BLaER1 (cell line): Measurements from ENCODE around the gene FBXL14.
"Not testable (repeated sequence)": the region's sequence is repeated elsewhere in the genome, so short reads cannot be mapped to it uniquely, and the experiment has no call there.

Experiments
- H3K27ac ChIP-seq: shearing (Covaris generic); formaldehyde crosslinking; 2 replicates; pipeline ENCODE4 v1.8.1; 2022
- H3K27me3 ChIP-seq: shearing (Covaris generic); formaldehyde crosslinking; 2 replicates; pipeline ENCODE4 v1.8.1; 2022
- H3K36me3 ChIP-seq: shearing (Covaris generic); formaldehyde crosslinking; 2 replicates; pipeline ENCODE4 v1.8.1; 2022
- H3K4me1 ChIP-seq: shearing (Covaris generic); formaldehyde crosslinking; 2 replicates; pipeline ENCODE4 v1.8.1; 2022
- H3K4me2 ChIP-seq: shearing (Covaris generic); formaldehyde crosslinking; 2 replicates; pipeline ENCODE4 v1.8.1; 2022
- H3K4me3 ChIP-seq: shearing (Covaris generic); formaldehyde crosslinking; 2 replicates; pipeline ENCODE4 v1.8.1; 2022
- H3K9ac ChIP-seq: shearing (Covaris generic); formaldehyde crosslinking; 2 replicates; pipeline ENCODE4 v1.8.1; 2022
- H3K9me3 ChIP-seq: shearing (Covaris generic); formaldehyde crosslinking; 2 replicates; pipeline ENCODE4 v1.8.1; 2022
- H4K20me1 ChIP-seq: shearing (Covaris generic); formaldehyde crosslinking; 2 replicates; pipeline ENCODE4 v1.8.1; 2022
- Cebpa-rat ChIP-seq: shearing (Covaris generic); IDR thresholded peaks from 2 replicates; pipeline ENCODE4 v1.8.1; 2022

The FBXL14 gene

GRCh38 chr12:1573960-1574864, 20.2 kb downstream of the FBXL14 start:
- Histone ChIP-seq H3K36me3 (no peaks in the 10 kb centered on the region), H3K27me3 (no peaks in the 10 kb centered on the region), H3K4me2 (no peak overlapping the region), H3K27ac (no peak overlapping the region), H3K9me3 (no peaks in the 10 kb centered on the region), H4K20me1 (0 out of 2 replicates have a peak, but pooled peaks cover 10% of the 10 kb centered on the region), H3K9ac (no peak overlapping the region), H3K4me3 (no peak overlapping the region), H3K4me1 (peaks cover 23% of the 10 kb centered on the region)
- TF ChIP-seq Cebpa-rat = no peak

- H4K20me1 ChIP-seq = 0 out of 2 replicates have a peak, but pooled peaks cover 10% of the 10 kb centered on the region
- H3K36me3 ChIP-seq = no peaks in the 10 kb centered on the region
- no peak overlapping the region for H3K9ac ChIP-seq
- H3K9me3 ChIP-seq = no peaks in the 10 kb centered on the region
- TF ChIP-seq Cebpa-rat = no peak
- no peak overlapping the region for H3K4me3 ChIP-seq
- H3K4me1 ChIP-seq = peaks cover 23% of the 10 kb centered on the region
- no peak overlapping the region for H3K27ac ChIP-seq
- no peak overlapping the region for H3K4me2 ChIP-seq
- no peaks in the 10 kb centered on the region for H3K27me3 ChIP-seq
Observed at GRCh38 chr12:1572731-1573130, 21.6 kb downstream of the FBXL14 start.

- no peaks in the 10 kb centered on the region for H3K27me3 ChIP-seq
- H3K4me2 ChIP-seq = no peak overlapping the region
- no peaks in the 10 kb centered on the region for H3K9me3 ChIP-seq
- no peak overlapping the region for H3K27ac ChIP-seq
- no peak overlapping the region for H3K9ac ChIP-seq
- no peaks in the 10 kb centered on the region for H3K4me1 ChIP-seq
- no peaks in the 10 kb centered on the region for H3K36me3 ChIP-seq
- no peaks in the 10 kb centered on the region for H4K20me1 ChIP-seq
- no peak overlapping the region for H3K4me3 ChIP-seq
- TF ChIP-seq Cebpa-rat = no peak
Observed at GRCh38 chr12:1567852-1568251, 26.5 kb downstream of the FBXL14 start.

- H3K9me3 ChIP-seq = no peaks in the 10 kb centered on the region
- H3K27ac ChIP-seq = no peak overlapping the region
- no peak overlapping the region for H3K4me2 ChIP-seq
- no peaks in the 10 kb centered on the region for H3K36me3 ChIP-seq
- H4K20me1 ChIP-seq = no peaks in the 10 kb centered on the region
- H3K27me3 ChIP-seq = no peaks in the 10 kb centered on the region
- no peaks in the 10 kb centered on the region for H3K4me1 ChIP-seq
- no peak overlapping the region for H3K9ac ChIP-seq
- no peak overlapping the region for H3K4me3 ChIP-seq
- TF ChIP-seq Cebpa-rat = no peak
Observed at GRCh38 chr12:1566449-1567135, 27.8 kb downstream of the FBXL14 start.

- Histone ChIP-seq H4K20me1 (no peaks in the 10 kb centered on the region), H3K9ac (no peak overlapping the region)
Observed at GRCh38 chr12:1565172-1565571, 29.2 kb downstream of the FBXL14 start.

GRCh38 chr12:1564067-1564466, 30.3 kb downstream of the FBXL14 start:
- no peak for TF ChIP-seq Cebpa-rat
- H3K27me3 ChIP-seq = no peaks in the 10 kb centered on the region
- H3K4me1 ChIP-seq = no peaks in the 10 kb centered on the region

More at GRCh38 chr12:1565172-1565571, 29.2 kb downstream of the FBXL14 start:
- H3K4me3 ChIP-seq = no peak overlapping the region
- no peak overlapping the region for H3K4me2 ChIP-seq
- H3K36me3 ChIP-seq = no peaks in the 10 kb centered on the region
- no peaks in the 10 kb centered on the region for H3K27me3 ChIP-seq
- H3K9me3 ChIP-seq = no peaks in the 10 kb centered on the region
- no peaks in the 10 kb centered on the region for H3K4me1 ChIP-seq
- no peak for TF ChIP-seq Cebpa-rat
- no peak overlapping the region for H3K27ac ChIP-seq

GRCh38 chr12:1562813-1563407, 31.5 kb downstream of the FBXL14 start:
- Histone ChIP-seq H3K9me3 (no peaks in the 10 kb centered on the region), H3K4me3 (no peak overlapping the region), H3K27me3 (no peaks in the 10 kb centered on the region), H3K36me3 (no peaks in the 10 kb centered on the region), H3K9ac (no peak overlapping the region), H3K4me1 (no peaks in the 10 kb centered on the region), H3K4me2 (no peak overlapping the region), H3K27ac (no peak overlapping the region), H4K20me1 (no peaks in the 10 kb centered on the region)
- no peak for TF ChIP-seq Cebpa-rat

More at GRCh38 chr12:1564067-1564466, 30.3 kb downstream of the FBXL14 start:
- Histone ChIP-seq H3K36me3 (no peaks in the 10 kb centered on the region), H4K20me1 (no peaks in the 10 kb centered on the region), H3K9me3 (no peaks in the 10 kb centered on the region), H3K9ac (no peak overlapping the region), H3K4me3 (no peak overlapping the region), H3K27ac (no peak overlapping the region), H3K4me2 (no peak overlapping the region)

GRCh38 chr12:1560704-1561103, 33.7 kb downstream of the FBXL14 start:
- 0 out of 2 replicates have a peak, but pooled peaks cover under 1% of the 10 kb centered on the region for H3K4me1 ChIP-seq
- H4K20me1 ChIP-seq = no peaks in the 10 kb centered on the region
- no peak overlapping the region for H3K4me3 ChIP-seq
- H3K4me2 ChIP-seq = no peak overlapping the region
- H3K9me3 ChIP-seq = no peaks in the 10 kb centered on the region
- TF ChIP-seq Cebpa-rat = no peak
- no peak overlapping the region for H3K9ac ChIP-seq
- H3K27ac ChIP-seq = no peak overlapping the region
- H3K27me3 ChIP-seq = no peaks in the 10 kb centered on the region
- H3K36me3 ChIP-seq = no peaks in the 10 kb centered on the region

- Histone ChIP-seq H3K4me2 (no peak overlapping the region), H3K36me3 (no peaks in the 10 kb centered on the region), H4K20me1 (no peaks in the 10 kb centered on the region), H3K27ac (no peak overlapping the region), H3K9me3 (no peaks in the 10 kb centered on the region), H3K4me1 (peaks cover 10% of the 10 kb centered on the region), H3K27me3 (no peaks in the 10 kb centered on the region), H3K4me3 (no peak overlapping the region), H3K9ac (no peak overlapping the region)
- no peak for TF ChIP-seq Cebpa-rat
Observed at GRCh38 chr12:1559676-1560091, 34.7 kb downstream of the FBXL14 start.

GRCh38 chr12:1558108-1558507, 36.3 kb downstream of the FBXL14 start:
- not testable (repeated sequence) for H3K4me2 ChIP-seq, H4K20me1 ChIP-seq

More at GRCh38 chr12:1558108-1558507, 36.3 kb downstream of the FBXL14 start:
- H3K4me3 ChIP-seq, H3K27me3 ChIP-seq, H3K36me3 ChIP-seq, H3K27ac ChIP-seq, H3K9me3 ChIP-seq, H3K9ac ChIP-seq: not testable (repeated sequence)
- H3K4me1 ChIP-seq = peaks cover 26% of the 10 kb centered on the region
